ENCODE data around the gene CBFA2T3. TPM values are rescaled to one million over a fixed set of nuclear protein-coding genes. Genes with fewer than 3 reads are reported as not detected.

The CBFA2T3 gene
- total and polyA plus RNA-seq, 2 of the 8 experiments (the other 6 are each of a cell fraction or from before 2014, with no cell fraction given), result 0.51 to 1.3 TPM

- TF ChIP-seq CHD7 (IDR thresholded peaks at IDR 0.05; ENCODE audit: insufficient replicate concordance, low read length), result no peak
- TF ChIP-seq KDM1A (IDR thresholded peaks at IDR 0.05; ENCODE audit: borderline replicate concordance, low read length), result no peak
- no peak for TF ChIP-seq POLR2A (IDR thresholded peaks at IDR 0.05; ENCODE audit: control extremely low read depth in 1 of 2, low read depth in 2 of 2, low read length in 2 of 2)
- TF ChIP-seq USF2 (IDR thresholded peaks at IDR 0.05; ENCODE audit: low read length), result no peak
- TF ChIP-seq HDAC2 (IDR thresholded peaks at IDR 0.05; ENCODE audit: borderline replicate concordance in 1 of 2, low read depth in 2 of 2, low read length in 2 of 2), result no peak
- no peak for TF ChIP-seq RXRA (IDR thresholded peaks at IDR 0.05; ENCODE audit: insufficient read depth, low read depth, low read length)
- no peak for TF ChIP-seq CHD2 (IDR thresholded peaks at IDR 0.05; ENCODE audit: low read length)
- TF ChIP-seq KDM4A (IDR thresholded peaks at IDR 0.05; ENCODE audit: low read depth, low read length, severe bottlenecking), result no peak
- TF ChIP-seq SRF (IDR thresholded peaks at IDR 0.05; ENCODE audit: low read depth, low read length), result no peak
Measured at GRCh38 chr16:88877564-88878289, 99.3 kb downstream of the CBFA2T3 start (continued).
